ENCODE data around the gene PADI1.

DNA sequence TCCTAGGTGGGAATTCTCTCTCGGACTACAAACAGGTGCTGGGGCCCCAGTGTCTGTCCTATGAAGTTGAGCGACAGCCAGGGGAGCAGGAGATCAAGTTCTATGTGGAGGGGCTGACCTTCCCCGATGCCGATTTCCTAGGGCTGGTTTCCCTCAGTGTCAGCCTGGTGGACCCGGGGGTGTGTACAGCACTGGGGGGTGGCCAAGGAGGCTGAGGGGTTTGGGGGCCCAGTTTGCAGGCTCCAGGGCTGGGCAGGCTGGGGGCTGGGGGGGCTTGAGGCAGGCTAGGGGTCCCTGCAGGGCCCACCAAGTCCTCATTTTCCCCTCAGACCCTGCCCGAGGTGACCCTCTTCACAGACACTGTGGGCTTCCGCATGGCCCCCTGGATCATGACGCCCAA lies 23.7 kb downstream of the PADI1 start:
- no peak for TF ChIP-seq EHMT2 (IDR thresholded peaks at IDR 0.05; ENCODE audit: low read depth)
- TF ChIP-seq, protein P1, sequence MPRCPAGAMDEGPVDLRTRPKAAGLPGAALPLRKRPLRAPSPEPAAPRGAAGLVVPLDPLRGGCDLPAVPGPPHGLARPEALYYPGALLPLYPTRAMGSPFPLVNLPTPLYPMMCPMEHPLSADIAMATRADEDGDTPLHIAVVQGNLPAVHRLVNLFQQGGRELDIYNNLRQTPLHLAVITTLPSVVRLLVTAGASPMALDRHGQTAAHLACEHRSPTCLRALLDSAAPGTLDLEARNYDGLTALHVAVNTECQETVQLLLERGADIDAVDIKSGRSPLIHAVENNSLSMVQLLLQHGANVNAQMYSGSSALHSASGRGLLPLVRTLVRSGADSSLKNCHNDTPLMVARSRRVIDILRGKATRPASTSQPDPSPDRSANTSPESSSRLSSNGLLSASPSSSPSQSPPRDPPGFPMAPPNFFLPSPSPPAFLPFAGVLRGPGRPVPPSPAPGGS (IDR thresholded peaks at IDR 0.05): no peak
- TF ChIP-seq CTCF (IDR thresholded peaks at IDR 0.05): no peak
- TF ChIP-seq, protein P2, sequence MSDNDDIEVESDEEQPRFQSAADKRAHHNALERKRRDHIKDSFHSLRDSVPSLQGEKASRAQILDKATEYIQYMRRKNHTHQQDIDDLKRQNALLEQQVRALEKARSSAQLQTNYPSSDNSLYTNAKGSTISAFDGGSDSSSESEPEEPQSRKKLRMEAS (IDR thresholded peaks at IDR 0.05): no peak
- no peak for TF ChIP-seq EP300 (IDR thresholded peaks at IDR 0.05)
- no peak for TF ChIP-seq SMC3 (IDR thresholded peaks at IDR 0.05)
- TF ChIP-seq POLR2A (IDR thresholded peaks at IDR 0.05; ENCODE audit: low read length): no peak
- TF ChIP-seq MAFK (IDR thresholded peaks at IDR 0.05; ENCODE audit: partially characterized antibody): no peak
- no peak for TF ChIP-seq POLR2AphosphoS2 (conservative IDR thresholded peaks at IDR 0.05; ENCODE audit: low read length)
- TF ChIP-seq EHF (CRISPR knock-in tag; IDR thresholded peaks at IDR 0.05): no peak
- no peak for TF ChIP-seq PHF8 (IDR thresholded peaks at IDR 0.05; ENCODE audit: borderline replicate concordance, low read depth)
- no peak for TF ChIP-seq CHD2 (IDR thresholded peaks at IDR 0.05; ENCODE audit: low read length, partially characterized antibody)
- no peak for TF ChIP-seq ZNF302 (CRISPR knock-in tag; IDR thresholded peaks at IDR 0.05)
